ENCODE measurements around the gene HERC4.

GRCh38 chr10:67977251-67977650, 97.8 kb downstream of the HERC4 start:
- TF ChIP-seq CTCF (conservative IDR thresholded peaks at IDR 0.05; ENCODE audit: low read length) (no peak), EZH2phosphoT487 (IDR thresholded peaks at IDR 0.05; ENCODE audit: borderline replicate concordance, low read depth, low read length) (no peak)
